HEK293T (cell line): ENCODE data around the gene PTGDR.

ENCODE experiments used
- ARNT ChIP-seq: fragments of 450-650 bp; IDR thresholded peaks from 2 replicates; pipeline ENCODE4 v1.6.1; 2017; ENCODE audit warnings: mild to moderate bottlenecking
- FOXM1 ChIP-seq: fragments of 450-650 bp; IDR thresholded peaks from 2 replicates; pipeline ENCODE4 v1.6.1; 2017; ENCODE audit warnings: mild to moderate bottlenecking, borderline replicate concordance
- HDGF ChIP-seq: fragments of 450-650 bp; IDR thresholded peaks from 2 replicates; pipeline ENCODE4 v1.6.1; 2017; ENCODE audit warnings: antibody characterized with exemption, borderline replicate concordance
- L3MBTL2 ChIP-seq: fragments of 450-650 bp; conservative IDR thresholded peaks from 2 replicates; pipeline ENCODE4 v1.6.1; 2016; ENCODE audit warnings: mild to moderate bottlenecking
- NFRKB ChIP-seq: fragments of 450-650 bp; IDR thresholded peaks from 2 replicates; pipeline ENCODE4 v1.6.1; 2016; ENCODE audit warnings: mild to moderate bottlenecking, moderate library complexity
- SP1 ChIP-seq: fragments of 450-650 bp; IDR thresholded peaks from 2 replicates; pipeline ENCODE4 v1.6.1; 2017
- ZNF384 ChIP-seq: fragments of 450-650 bp; IDR thresholded peaks from 2 replicates; pipeline ENCODE4 v1.6.1; 2016
- TF ChIP-seq, protein P1 (sequence below): fragments of 450-650 bp; IDR thresholded peaks from 2 replicates; pipeline ENCODE4 v1.6.1; 2016

DNA sequence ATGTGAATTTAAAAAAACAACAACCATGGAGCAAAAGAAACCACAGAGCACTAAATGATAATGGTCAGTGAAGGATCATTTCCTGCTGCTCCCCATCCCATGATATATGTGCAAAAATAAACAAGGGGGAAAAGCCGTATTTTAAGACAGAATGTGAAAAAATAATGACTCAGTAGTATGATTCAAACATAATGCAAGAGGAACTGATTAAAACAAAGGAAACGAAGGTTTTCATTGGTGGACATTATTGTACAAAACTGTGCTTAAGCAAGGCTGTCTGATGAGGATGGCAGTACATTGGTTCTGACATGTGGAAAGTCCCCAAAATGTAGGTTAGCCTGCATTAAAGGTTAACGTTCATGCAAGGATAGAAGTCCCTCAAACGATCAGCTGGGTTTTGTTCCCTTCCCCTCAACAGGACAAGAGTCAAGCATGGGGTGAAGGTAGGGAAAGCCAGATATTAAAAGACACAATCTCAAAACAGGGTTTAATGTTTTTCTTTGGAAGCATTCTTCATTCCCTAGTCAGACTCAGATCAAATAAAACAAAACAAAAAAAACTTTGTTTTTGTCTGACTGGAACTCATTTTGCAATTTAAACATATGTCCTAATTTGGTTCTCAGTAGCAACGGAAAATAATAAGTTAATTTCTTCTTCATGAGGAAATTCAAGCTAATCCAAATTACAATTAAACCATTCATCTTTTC is 26.3 kb upstream of the PTGDR start:
- TF ChIP-seq FOXM1: no peak
- TF ChIP-seq SP1: no peak
- TF ChIP-seq L3MBTL2: no peak
- TF ChIP-seq ARNT: no peak
- no peak for TF ChIP-seq HDGF
- TF ChIP-seq, protein P1, sequence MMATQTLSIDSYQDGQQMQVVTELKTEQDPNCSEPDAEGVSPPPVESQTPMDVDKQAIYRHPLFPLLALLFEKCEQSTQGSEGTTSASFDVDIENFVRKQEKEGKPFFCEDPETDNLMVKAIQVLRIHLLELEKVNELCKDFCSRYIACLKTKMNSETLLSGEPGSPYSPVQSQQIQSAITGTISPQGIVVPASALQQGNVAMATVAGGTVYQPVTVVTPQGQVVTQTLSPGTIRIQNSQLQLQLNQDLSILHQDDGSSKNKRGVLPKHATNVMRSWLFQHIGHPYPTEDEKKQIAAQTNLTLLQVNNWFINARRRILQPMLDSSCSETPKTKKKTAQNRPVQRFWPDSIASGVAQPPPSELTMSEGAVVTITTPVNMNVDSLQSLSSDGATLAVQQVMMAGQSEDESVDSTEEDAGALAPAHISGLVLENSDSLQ: no peak
- TF ChIP-seq NFRKB: no peak
- TF ChIP-seq ZNF384: no peak
